Left ventricle myocardium inferior (tissue), 1 donor: ENCODE data around the gene GJB4. TPM values are rescaled to one million over a fixed set of nuclear protein-coding genes. Genes with fewer than 3 reads are reported as not detected.
"Not testable (repeated sequence)": the region's sequence is repeated elsewhere in the genome, so short reads cannot be mapped to it uniquely, and the experiment has no call there.

Experiments
- DNase-seq: peaks from one replicate; pipeline ENCODE4 v3.0.0-alpha.2; 2020
- H3K27ac ChIP-seq: fragments of 200-600 bp; replicated peaks from 2 replicates; pipeline ENCODE4 v1.8.0; 2021
- H3K27me3 ChIP-seq: fragments of 200-600 bp; 2 replicates; pipeline ENCODE4 v1.8.0; 2021; ENCODE audit warnings: low read depth
- H3K36me3 ChIP-seq: fragments of 200-600 bp; 2 replicates; pipeline ENCODE4 v1.8.0; 2021
- H3K4me1 ChIP-seq: fragments of 200-600 bp; 2 replicates; pipeline ENCODE4 v1.8.0; 2021
- H3K4me3 ChIP-seq: fragments of 200-600 bp; 2 replicates; pipeline ENCODE4 v1.8.0; 2021; ENCODE audit warnings: mild to moderate bottlenecking, moderate library complexity
- H3K9me3 ChIP-seq: fragments of 200-600 bp; replicated peaks from 2 replicates; pipeline ENCODE4 v1.8.0; 2021
- intact Hi-C: fragments of 100-400 bp; cut with micrococcal nuclease; formaldehyde crosslinking; loops from one replicate; pipeline ENCODE4 v1.11.0; 2022
- total RNA-seq: library from RNA; stranded (reverse); fragmentation: NEBNext Ultra II Directional; extraction: Animal tissue kit (Norgen Biotek cat#: 25700); gene quantifications from one replicate; pipeline ENCODE4 v1.2.1, GENCODE V29; 2021
- TF ChIP-seq, protein P1 (sequence below): fragments of 200-600 bp; IDR thresholded peaks from 2 replicates; pipeline ENCODE4 v1.8.0; 2021; ENCODE audit warnings: antibody characterized with exemption, mild to moderate bottlenecking, borderline replicate concordance
- donor health status: DM: no; HTN: yes; CAD: no; lungs with severe emphysema.

GJB4 gene
- total RNA-seq, 1 donor from 2014 or later: not detected

- H3K27ac ChIP-seq: no peak overlapping the region
- H3K36me3 ChIP-seq: no peaks in the 10 kb centered on the region
- intact Hi-C loops: no loop called here
- H3K4me3 ChIP-seq: no peak overlapping the region
- H3K27me3 ChIP-seq: peaks cover 74% of the 10 kb centered on the region
- no peaks in the 10 kb centered on the region for H3K9me3 ChIP-seq
- H3K4me1 ChIP-seq: no peaks in the 10 kb centered on the region
- DNase-seq: no peak
- TF ChIP-seq, protein P1, sequence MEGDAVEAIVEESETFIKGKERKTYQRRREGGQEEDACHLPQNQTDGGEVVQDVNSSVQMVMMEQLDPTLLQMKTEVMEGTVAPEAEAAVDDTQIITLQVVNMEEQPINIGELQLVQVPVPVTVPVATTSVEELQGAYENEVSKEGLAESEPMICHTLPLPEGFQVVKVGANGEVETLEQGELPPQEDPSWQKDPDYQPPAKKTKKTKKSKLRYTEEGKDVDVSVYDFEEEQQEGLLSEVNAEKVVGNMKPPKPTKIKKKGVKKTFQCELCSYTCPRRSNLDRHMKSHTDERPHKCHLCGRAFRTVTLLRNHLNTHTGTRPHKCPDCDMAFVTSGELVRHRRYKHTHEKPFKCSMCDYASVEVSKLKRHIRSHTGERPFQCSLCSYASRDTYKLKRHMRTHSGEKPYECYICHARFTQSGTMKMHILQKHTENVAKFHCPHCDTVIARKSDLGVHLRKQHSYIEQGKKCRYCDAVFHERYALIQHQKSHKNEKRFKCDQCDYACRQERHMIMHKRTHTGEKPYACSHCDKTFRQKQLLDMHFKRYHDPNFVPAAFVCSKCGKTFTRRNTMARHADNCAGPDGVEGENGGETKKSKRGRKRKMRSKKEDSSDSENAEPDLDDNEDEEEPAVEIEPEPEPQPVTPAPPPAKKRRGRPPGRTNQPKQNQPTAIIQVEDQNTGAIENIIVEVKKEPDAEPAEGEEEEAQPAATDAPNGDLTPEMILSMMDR: no peak
Observed at GRCh38 chr1:34771573-34772371, 12.2 kb downstream of the GJB4 start.

- H3K27ac ChIP-seq, intact Hi-C loops, H3K4me3 ChIP-seq, H3K4me1 ChIP-seq, H3K9me3 ChIP-seq, DNase-seq, H3K36me3 ChIP-seq: not testable (repeated sequence)
- peaks cover 72% of the 10 kb centered on the region for H3K27me3 ChIP-seq
Observed at GRCh38 chr1:34773114-34773513, 13.6 kb downstream of the GJB4 start.

DNA sequence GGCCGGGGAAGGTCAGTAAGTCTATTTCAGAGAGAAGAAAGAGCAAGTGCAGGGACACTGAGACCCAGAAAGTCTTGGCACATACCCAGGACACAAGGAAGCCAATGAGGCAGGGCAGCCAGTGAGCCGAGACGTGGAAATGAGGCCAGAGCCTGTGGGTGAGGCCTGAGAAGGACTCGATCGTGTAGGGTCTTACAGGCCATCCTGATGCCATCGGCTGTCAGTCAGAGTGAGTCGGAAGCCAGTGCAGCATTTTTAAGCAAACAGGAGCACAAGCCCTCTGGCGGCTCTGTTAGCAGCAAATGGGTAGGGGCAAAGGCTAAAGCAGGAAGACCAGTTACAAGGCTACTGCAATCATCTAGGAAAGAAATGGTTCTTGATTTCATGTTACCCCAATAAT lies 15.4 kb downstream of the GJB4 start:
- H3K27me3 ChIP-seq: peaks cover 82% of the 10 kb centered on the region
- no peak for DNase-seq
- no peaks in the 10 kb centered on the region for H3K4me1 ChIP-seq
- TF ChIP-seq, protein P1: no peak
- H3K9me3 ChIP-seq: no peaks in the 10 kb centered on the region
- no peaks in the 10 kb centered on the region for H3K36me3 ChIP-seq
- H3K27ac ChIP-seq: no peak overlapping the region
- intact Hi-C loops: no loop called here
- no peak overlapping the region for H3K4me3 ChIP-seq

GRCh38 chr1:34776911-34777310 lies 17.4 kb downstream of the GJB4 start:
- no peak for DNase-seq
- TF ChIP-seq, protein P1: no peak

GRCh38 chr1:34777519-34778321 lies 18.2 kb downstream of the GJB4 start:
- intact Hi-C loops: no loop called here
- TF ChIP-seq, protein P1: no peak
- Histone ChIP-seq H3K4me1 (peaks cover 14% of the 10 kb centered on the region), H3K36me3 (no peaks in the 10 kb centered on the region), H3K4me3 (no peak overlapping the region), H3K27ac (no peak overlapping the region), H3K27me3 (peaks cover 95% of the 10 kb centered on the region), H3K9me3 (no peaks in the 10 kb centered on the region)
- DNase-seq: no peak

More at GRCh38 chr1:34776911-34777310, 17.4 kb downstream of the GJB4 start:
- Histone ChIP-seq H3K27me3 (peaks cover 92% of the 10 kb centered on the region), H3K9me3 (no peaks in the 10 kb centered on the region), H3K4me3 (no peak overlapping the region), H3K36me3 (no peaks in the 10 kb centered on the region), H3K27ac (no peak overlapping the region), H3K4me1 (peaks cover 12% of the 10 kb centered on the region)
- intact Hi-C loops: no loop called here

DNA sequence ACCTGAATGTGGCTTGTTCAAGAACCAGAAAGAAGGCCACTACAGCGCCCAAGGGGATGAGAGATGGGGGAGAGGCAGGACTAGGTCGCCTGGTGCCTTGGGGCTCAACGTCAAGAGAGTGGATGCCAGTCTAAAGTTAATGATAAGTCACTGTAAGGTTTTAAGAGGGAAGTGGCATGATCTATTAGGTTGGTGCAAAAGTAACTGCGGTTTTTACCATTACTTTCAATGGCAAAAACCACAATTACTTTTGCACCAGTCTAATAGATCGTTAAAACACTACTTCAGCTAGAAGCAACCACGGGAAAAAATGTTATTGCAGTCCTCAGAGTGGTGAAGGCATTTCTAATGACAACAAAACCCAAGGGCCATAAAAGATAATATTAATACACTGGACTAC lies 18.8 kb downstream of the GJB4 start:
- TF ChIP-seq, protein P1: no peak
- intact Hi-C loops: no loop called here
- no peak overlapping the region for H3K27ac ChIP-seq
- DNase-seq: no peak
- no peaks in the 10 kb centered on the region for H3K9me3 ChIP-seq
- no peaks in the 10 kb centered on the region for H3K36me3 ChIP-seq
- peaks cover 14% of the 10 kb centered on the region for H3K4me1 ChIP-seq
- no peak overlapping the region for H3K4me3 ChIP-seq
- peaks cover 95% of the 10 kb centered on the region for H3K27me3 ChIP-seq
